ENCODE measurements around the gene NRIP1. TPM values are rescaled to one million over a fixed set of nuclear protein-coding genes. Genes with fewer than 3 reads are reported as not detected.

NRIP1 gene
- total RNA-seq, 4 donors from 2014 or later, result 35.7 to 63.7 (median 41.0) TPM

- TF ChIP-seq, protein P1, sequence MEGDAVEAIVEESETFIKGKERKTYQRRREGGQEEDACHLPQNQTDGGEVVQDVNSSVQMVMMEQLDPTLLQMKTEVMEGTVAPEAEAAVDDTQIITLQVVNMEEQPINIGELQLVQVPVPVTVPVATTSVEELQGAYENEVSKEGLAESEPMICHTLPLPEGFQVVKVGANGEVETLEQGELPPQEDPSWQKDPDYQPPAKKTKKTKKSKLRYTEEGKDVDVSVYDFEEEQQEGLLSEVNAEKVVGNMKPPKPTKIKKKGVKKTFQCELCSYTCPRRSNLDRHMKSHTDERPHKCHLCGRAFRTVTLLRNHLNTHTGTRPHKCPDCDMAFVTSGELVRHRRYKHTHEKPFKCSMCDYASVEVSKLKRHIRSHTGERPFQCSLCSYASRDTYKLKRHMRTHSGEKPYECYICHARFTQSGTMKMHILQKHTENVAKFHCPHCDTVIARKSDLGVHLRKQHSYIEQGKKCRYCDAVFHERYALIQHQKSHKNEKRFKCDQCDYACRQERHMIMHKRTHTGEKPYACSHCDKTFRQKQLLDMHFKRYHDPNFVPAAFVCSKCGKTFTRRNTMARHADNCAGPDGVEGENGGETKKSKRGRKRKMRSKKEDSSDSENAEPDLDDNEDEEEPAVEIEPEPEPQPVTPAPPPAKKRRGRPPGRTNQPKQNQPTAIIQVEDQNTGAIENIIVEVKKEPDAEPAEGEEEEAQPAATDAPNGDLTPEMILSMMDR (IDR thresholded peaks at IDR 0.05 in 4 of 5, conservative IDR thresholded peaks at IDR 0.05 in 1 of 5), result no peak
- no peaks in the 10 kb centered on the region for H3K36me3 ChIP-seq
- DNase-seq (no peak), ATAC-seq (no peak)
- no peaks in the 10 kb centered on the region for H3K9me3 ChIP-seq
- no peak overlapping the region for H3K27ac ChIP-seq
- in situ Hi-C loops (cut with MboI; ENCODE audit: low sequenced_read_pairs in 4 of 4) (no loop called here), intact Hi-C loops (cut with DNase I; ENCODE audit: low total_unique reads) (no loop called here)
- H3K4me1 ChIP-seq, result peaks cover 11 to 21% of the 10 kb centered on the region in 2 donors
- H3K4me3 ChIP-seq, result no peak overlapping the region
- H3K27me3 ChIP-seq, result no peaks in the 10 kb centered on the region
These were observed 49.0 kb downstream of the NRIP1 start for GRCh38 chr21:15015622-15016471.

GRCh38 chr21:15014221-15014620 lies 50.6 kb downstream of the NRIP1 start:
- Histone ChIP-seq H3K4me1 (peaks cover 14 to 29% of the 10 kb centered on the region in 2 donors), H3K27ac (no peak overlapping the region), H3K4me3 (no peak overlapping the region), H3K27me3 (no peaks in the 10 kb centered on the region), H3K9me3 (no peaks in the 10 kb centered on the region), H3K36me3 (peaks cover 0 to 4% of the 10 kb centered on the region in 2 donors)
- TF ChIP-seq POLR2A (IDR thresholded peaks at IDR 0.05), result no peak
- TF ChIP-seq, protein P1 (IDR thresholded peaks at IDR 0.05 in 4 of 5, conservative IDR thresholded peaks at IDR 0.05 in 1 of 5), result no peak
- ATAC-seq (no peak), DNase-seq (no peak)
- intact Hi-C loops (cut with DNase I; ENCODE audit: low total_unique reads), result no loop called here
- in situ Hi-C loops (cut with MboI; ENCODE audit: low sequenced_read_pairs in 4 of 4), result no loop called here

DNA sequence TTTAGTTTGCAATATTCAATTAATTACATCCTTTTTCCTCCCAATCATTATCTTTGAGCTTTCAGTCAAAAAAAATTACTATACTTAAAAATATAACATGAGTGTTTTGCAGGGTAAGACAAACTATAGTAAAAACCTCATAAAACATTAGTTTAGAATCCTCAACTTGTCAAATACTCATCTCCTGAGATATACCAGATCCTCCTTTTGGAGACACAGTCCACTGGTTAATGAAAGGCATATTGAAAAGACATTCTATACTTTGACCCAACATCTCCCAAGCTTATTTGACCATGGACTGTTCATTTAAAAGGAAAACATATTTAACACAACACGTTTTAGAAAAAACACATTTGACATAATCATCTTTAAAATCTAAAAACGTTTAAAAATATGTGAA lies 52.8 kb downstream of the NRIP1 start:
- H3K4me1 ChIP-seq, result peaks cover 27 to 40% of the 10 kb centered on the region in 2 donors
- intact Hi-C loops (cut with DNase I; ENCODE audit: low total_unique reads), result no loop called here
- no peak for DNase-seq

DNA sequence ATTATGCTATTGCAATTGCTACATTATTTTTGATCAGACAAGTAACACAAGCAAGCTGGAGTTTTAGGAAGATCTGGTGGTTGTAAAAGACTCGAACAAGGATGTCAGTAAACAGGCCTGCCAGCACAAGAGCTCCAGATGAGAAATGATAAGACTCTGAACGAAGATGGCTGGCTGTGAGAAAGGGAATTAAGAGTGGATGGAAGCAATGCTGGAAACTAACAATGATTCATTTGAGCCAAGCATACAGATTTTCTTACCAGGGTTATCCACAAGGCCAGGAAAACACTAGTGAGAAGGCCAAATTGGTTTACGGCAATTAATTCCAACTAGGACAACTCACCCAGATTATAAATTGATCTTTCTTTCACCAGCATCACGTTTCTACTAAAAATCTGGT lies 54.2 kb downstream of the NRIP1 start:
- intact Hi-C loops (cut with DNase I; ENCODE audit: low total_unique reads), result no loop called here
- peaks cover 40 to 53% of the 10 kb centered on the region in 2 donors for H3K4me1 ChIP-seq
- no peaks in the 10 kb centered on the region for H3K27me3 ChIP-seq
- TF ChIP-seq, protein P1 (IDR thresholded peaks at IDR 0.05 in 4 of 5, conservative IDR thresholded peaks at IDR 0.05 in 1 of 5), result no peak
- TF ChIP-seq POLR2A (IDR thresholded peaks at IDR 0.05), result no peak
- H3K36me3 ChIP-seq, result peaks cover 0 to 4% of the 10 kb centered on the region in 2 donors
- ATAC-seq (no peak), DNase-seq (no peak)
- H3K4me3 ChIP-seq, result no peak overlapping the region
- H3K27ac ChIP-seq, result peak overlapping the region in 2 of 4 donors; percentile 82 to 84
- no peaks in the 10 kb centered on the region for H3K9me3 ChIP-seq
- in situ Hi-C loops (cut with MboI; ENCODE audit: low sequenced_read_pairs in 4 of 4), result no loop called here

More for the DNA sequence above, 52.8 kb downstream of the NRIP1 start:
- Histone ChIP-seq H3K4me3 (no peak overlapping the region), H3K27ac (no peak overlapping the region), H3K27me3 (no peaks in the 10 kb centered on the region), H3K36me3 (peaks cover 0 to 4% of the 10 kb centered on the region in 2 donors), H3K9me3 (no peaks in the 10 kb centered on the region)
- no peak for ATAC-seq
- no peak for TF ChIP-seq POLR2A (IDR thresholded peaks at IDR 0.05)
- in situ Hi-C loops (cut with MboI; ENCODE audit: low sequenced_read_pairs in 4 of 4), result no loop called here

GRCh38 chr21:15009837-15010363 lies 54.9 kb downstream of the NRIP1 start:
- H3K36me3 ChIP-seq, result peaks cover 0 to 4% of the 10 kb centered on the region in 2 donors
- intact Hi-C loops (cut with DNase I; ENCODE audit: low total_unique reads) (loop anchor here (2.0 to 5.0 kb wide), 2 partner anchors 55 to 112 kb away; partner anchors contain the start of gene NRIP1), in situ Hi-C loops (cut with MboI; ENCODE audit: low sequenced_read_pairs in 4 of 4) (no loop called here)
- no peak for TF ChIP-seq POLR2A (IDR thresholded peaks at IDR 0.05)
- TF ChIP-seq, protein P1 (IDR thresholded peaks at IDR 0.05 in 4 of 5, conservative IDR thresholded peaks at IDR 0.05 in 1 of 5), result no peak
- H3K27me3 ChIP-seq, result no peaks in the 10 kb centered on the region
- DNase-seq, result no peak
- H3K27ac ChIP-seq, result peak overlapping the region in 3 of 4 donors; percentile 78 to 84 (median 82)
- H3K4me3 ChIP-seq, result no peak overlapping the region
- no peak for ATAC-seq
- H3K9me3 ChIP-seq, result no peaks in the 10 kb centered on the region
- peaks cover 46 to 58% of the 10 kb centered on the region in 2 donors for H3K4me1 ChIP-seq

Data from gastrocnemius medialis (tissue), 4 donors.